Stimulated activated CD8-positive, alpha-beta memory T cell treated with anti-CD3 and anti-CD28 coated beads, Interleukin-4, amount 100 ng/mL, for 48 hours (primary cell): ENCODE data around the gene MTSS2.

Source experiments
- DNase-seq: peaks from one replicate; pipeline ENCODE4 v3.0.0-alpha.2; 2020

MTSS2 gene

DNA sequence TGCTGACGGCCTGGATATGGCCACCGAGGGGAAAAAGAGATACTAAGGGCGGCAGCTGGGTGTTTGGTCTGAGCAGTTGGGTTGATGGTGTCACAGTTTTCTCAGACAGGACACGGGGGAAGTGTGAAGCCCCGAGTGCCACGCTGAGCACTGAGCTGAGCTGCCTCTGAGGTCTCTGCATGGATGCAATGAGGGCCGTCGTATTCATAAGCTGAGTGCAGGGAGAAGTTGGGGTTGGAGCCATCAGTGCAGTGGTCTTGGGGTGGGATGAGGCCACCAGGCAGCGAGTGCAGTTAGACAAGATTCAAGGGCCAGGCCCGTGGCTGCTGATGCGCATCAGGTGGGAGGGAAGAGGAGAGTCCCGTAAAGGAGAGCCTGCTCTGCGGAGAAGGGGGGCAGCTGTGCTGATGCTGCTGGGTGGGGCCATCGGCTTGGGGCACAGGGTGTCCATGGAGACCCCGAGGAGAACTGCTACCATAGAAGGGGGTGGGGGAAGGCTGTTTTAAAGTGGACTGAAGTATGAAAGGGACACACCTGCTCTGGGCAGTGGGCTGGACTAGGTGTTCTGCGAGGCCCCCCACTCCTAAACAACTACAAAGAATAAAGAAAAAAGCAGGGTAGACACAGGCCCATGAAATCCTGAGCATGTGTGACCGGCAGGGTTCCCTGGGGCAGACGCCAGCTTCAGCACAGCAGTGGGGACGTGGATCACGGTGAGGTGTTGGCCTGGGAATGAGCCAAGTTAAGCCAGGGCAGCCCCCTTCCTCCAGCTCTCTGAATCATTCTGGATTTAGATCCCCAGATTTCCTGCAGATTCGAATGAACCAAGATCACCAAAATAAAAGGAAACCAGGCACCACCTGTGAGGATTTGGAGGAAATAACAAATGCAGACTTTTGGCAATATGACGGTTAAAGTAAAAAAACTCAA lies 19.8 kb downstream of the MTSS2 start:
- no peak for DNase-seq

- no peak for DNase-seq
Observed at GRCh38 chr16:70665113-70665694, 20.6 kb downstream of the MTSS2 start.

DNA sequence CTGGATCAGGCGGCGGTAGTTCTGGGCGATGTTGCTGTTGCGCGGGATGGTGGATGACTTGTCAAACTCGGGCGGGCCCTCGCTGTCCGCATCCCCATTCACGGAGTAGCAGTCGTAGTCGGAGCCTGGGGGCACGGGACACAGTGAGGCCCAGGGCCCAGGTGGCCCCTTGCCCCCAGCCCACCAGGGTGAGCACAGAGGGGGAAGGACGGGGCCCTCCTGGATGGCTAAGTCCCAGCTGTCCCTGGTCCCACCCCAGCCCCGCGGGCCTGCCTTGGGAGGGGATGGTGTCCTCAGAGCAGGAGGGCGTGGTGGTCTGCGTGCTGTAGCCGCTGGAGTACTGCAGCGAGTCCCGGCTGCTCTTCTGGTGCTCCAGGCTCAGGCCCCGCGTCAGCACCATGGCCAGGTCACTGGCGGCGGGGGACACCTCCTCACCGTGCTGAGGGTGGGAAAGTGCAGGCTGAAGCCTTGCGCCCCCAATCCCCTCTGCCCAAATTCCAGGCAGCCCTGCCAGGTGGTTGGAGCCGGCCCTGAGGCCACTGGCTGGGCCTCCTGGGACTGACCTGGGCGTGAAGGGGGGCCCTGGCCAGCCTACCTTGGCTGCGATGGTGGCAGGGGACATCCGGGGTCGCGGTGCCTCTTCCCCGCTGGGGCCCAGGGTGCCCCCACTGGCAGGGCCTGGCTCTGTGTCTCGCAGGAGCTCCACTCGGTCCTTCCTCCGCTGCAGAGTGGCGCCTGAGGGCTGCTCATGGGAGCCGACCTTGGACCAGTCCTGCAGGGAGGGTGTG lies 21.3 kb downstream of the MTSS2 start:
- DNase-seq = no peak

DNA sequence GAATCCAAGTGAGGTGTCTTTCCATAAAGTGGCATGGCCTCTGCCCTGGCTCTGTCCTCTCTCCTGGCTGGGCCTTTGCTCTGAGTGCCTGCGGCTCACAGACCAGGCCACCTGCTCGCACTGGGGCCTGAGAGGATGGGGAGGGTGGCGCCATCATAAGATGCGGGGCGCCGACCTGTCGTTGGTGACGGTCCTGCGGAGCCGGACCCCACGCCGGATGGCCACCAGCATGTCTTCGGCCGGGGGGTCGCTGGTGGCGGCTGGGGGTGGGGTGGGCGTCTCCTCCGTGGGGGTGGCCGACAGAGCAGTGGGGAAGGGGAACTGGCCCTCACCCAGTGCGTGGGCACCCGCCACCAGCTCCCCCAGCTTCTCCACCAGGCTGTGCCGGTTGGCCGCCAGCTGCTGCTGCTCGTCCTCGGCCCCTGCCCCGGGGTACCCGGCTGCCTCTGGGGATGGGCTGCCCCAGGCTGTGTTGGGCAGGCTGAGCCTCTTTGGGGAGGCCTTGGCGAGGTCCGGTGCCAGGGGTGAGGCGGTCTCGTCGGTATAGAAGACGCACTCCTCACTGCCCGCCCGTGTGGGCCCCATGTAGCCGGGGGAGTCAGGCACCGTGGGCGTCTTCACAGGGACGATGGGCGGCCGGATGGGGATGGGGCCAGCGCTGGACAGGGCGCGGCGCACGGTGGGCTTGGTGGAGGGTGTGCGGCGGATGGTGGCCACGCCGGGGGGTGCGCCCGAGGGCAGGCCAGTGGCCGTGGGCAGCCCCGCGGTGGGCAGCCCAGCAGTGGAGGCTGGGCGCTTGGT lies 22.1 kb downstream of the MTSS2 start:
- DNase-seq = no peak

DNA sequence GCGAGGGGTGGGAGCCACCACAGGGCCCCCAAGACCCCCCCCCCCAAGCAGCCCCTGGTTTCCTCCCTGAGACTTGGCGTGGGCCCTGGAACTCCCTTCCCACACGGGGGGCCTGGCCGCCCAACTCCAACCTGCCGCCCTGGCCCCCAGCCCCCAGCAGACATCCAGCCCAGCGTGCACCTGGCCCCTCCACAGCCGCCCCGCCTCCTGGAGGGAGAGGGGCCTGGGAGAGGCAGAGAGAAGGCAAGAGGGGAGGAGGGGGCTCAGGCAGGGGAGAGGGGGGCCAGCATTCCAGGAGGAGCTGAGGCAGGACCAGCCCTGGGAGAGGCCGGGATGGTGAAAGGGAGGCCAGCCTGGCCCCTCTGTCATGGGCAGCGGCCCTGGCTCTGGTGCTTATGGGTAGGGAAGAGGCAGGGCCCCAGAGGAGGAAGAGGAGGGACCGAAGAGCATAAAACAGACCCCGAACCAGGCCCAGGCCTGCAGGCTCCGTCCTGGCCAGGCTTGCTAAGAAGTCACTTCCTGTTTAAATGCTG lies 22.8 kb downstream of the MTSS2 start:
- no peak for DNase-seq

DNA sequence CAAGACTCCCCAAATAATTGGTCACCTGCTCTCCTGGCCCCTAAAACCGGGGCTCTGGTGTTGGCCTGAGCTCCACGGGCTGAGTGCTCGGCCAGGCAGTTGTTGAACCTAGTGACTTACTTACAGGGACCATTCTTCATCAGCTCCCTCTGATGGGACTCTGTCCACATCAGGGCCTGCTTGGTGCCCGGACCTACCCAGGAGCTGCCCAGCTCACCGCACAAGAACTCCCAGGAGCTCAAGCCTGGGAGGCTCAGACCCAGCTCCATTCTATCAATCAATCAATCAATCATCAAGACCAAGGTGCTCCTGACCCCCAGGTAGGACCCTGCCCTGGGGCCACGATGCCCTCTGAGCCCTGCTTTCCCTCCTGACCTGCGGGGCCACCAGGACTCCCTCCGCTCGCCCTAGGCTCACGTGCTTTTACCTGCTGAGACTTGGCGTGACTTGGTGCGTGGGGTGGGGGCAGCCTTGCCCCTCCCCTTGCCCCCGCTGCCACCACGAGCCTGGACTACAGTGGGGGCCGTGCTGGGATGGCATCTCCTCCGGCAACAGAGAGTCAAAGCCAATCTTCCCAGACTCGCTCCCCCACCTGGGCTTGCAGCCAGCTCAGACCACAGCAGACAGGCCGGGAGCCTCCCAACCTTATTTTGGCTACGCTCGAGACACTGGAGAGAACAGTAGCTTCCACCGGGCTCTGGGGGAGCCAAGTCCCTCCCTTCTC lies 23.8 kb downstream of the MTSS2 start:
- DNase-seq = no peak

GRCh38 chr16:70661534-70661917 lies 24.3 kb downstream of the MTSS2 start:
- no peak for DNase-seq

GRCh38 chr16:70660672-70661350 lies 25.0 kb downstream of the MTSS2 start:
- no peak for DNase-seq

- DNase-seq = no peak
Observed at GRCh38 chr16:70659953-70660671, 25.7 kb downstream of the MTSS2 start.

- DNase-seq = no peak
Observed at GRCh38 chr16:70659546-70659945, 26.3 kb downstream of the MTSS2 start.

DNA sequence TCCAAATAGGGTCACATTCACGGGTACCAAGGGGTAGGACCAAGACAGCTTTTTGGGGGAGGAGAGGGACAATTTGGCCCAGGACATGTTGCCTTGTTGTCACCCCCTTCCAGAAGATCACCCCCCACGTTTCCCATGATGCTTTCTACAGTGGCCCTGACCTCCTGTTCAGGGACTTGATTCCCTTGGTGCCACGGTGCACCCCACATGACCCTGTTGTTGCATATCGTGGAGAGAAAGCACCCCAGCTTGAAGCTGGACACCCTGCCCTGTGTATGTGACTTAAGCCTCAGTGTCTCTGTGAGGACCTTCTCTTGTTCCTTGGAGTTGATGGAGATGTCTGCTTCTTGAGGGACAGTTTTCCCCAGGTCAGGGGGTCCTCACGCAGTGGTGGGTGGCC lies 26.9 kb downstream of the MTSS2 start:
- no peak for DNase-seq

- no peak for DNase-seq
Observed at GRCh38 chr16:70657956-70658355, 27.9 kb downstream of the MTSS2 start.

DNA sequence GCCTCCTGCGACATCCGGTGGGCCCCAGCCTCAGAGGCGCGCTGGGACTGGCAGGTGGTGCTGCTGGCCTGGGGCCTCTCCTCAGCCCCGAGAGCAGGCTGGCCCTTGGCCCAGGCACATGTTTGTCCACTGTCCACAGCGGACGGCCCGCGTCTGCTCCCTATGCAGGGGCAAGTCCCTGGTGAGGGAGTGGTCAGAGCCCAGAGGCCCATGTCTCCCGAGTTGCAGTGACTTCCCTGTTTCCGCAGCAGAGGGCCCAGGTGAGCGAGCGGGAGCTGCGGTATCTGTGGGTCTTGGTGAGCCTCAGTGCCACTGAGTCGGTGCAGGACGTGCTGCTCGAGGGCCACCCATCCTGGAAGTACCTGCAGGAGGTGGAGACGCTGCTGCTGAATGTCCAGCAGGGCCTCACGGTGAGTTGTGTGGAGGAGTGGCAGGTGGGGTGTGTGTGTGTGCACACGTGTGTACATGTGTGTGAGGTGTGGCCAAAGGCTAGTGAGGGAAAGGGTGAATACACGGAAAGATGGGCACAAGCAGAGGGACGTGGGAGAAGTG lies 29.1 kb downstream of the MTSS2 start:
- no peak for DNase-seq

DNA sequence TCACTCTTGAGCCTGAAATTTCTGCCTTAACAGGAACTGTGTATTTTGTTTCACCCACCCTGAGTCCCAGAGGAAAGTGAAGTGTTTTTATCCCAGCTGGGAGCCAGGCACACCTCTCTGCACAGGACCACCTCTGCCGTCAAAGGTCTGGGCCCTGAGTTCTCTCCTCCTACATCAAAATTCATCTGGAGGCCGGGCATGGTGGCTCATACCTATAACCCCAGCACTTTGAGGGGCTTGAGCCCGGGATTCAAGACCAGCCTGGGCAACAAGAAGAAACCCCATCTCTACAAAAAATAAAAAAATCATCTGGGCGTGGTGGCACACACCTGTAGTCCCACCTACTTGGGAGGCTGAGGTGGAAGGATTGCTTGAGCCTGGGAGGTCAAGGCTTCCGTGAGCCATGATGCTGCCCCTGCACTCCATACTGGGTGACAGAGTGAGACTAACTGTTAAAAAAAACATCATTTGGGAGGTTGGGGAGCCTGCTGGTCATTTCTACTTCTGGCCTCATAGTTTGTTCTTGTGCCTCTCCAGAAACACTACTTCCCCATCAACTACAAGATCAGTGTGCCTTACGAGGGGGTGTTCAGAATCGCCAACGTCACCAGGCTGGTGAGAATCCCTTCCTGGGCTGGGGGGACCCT lies 29.7 kb downstream of the MTSS2 start:
- DNase-seq = no peak

GRCh38 chr16:70653809-70654771 lies 31.8 kb downstream of the MTSS2 start:
- peak; percentile 89 for DNase-seq

DNA sequence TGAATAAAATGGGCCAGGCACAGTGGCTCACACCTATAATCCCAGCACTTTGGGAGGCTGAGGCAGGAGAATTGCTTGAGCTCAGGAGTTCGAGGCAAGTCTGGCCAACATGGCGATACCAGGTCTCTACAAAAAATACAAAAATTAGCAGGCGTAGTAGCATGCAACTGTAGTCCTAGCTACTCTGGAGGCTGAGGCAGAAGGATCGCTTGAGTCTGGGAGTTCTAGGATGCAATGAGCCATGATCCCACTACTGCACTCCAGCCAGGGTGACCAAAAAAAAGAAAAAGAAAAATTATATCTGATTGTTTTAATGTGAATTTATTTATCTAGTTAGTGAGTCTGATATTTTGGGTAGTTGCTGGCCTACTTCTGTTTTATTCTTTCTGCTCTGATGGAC lies 32.4 kb downstream of the MTSS2 start:
- no peak for DNase-seq

- no peak for DNase-seq
Observed at GRCh38 chr16:70652322-70652721, 33.5 kb downstream of the MTSS2 start.

GRCh38 chr16:70651524-70651923 lies 34.3 kb downstream of the MTSS2 start:
- no peak for DNase-seq
